Measurements from ENCODE around the gene IFI35. TPM values are rescaled to one million over a fixed set of nuclear protein-coding genes. Genes with fewer than 3 reads are reported as not detected.

Gene IFI35
- total RNA-seq, 1 experiment from 2014 or later, result 42.6 TPM

DNA sequence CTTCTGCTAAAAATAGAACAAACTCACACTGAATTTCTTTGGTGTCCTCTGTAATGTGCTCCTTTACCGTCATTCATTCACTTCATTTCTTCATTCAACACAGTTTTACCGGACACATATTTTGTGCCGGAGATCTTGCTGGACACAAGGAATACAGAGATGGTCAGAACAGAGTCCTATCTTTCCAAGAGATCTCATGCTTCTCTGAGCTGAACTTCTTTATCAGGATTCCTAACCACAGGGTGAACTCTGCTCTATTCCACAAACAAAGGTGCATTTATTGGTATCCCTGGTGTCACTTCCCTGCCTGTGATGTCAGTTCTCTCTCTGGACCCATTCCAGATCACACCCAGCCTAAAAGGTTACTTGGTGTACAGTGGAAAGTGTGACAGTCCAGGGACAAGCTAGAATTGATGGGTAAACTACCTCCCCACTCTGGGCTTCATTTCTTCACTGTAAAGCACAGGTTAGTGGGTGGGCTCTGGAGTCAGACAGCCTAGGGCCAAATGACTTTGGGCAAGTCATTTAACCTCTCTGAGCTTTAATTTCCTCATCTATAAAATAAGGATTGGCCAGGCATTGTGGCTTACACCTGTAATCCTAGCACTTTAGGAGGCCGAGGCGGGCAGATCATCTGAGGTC, 4.2 kb downstream of the IFI35 start:
- Histone ChIP-seq H3K27ac (ENCODE audit: low read length) (no peak overlapping the region), H3K9me3 (ENCODE audit: control insufficient read depth, insufficient read depth, low read depth, low read length) (no peaks in the 10 kb centered on the region), H3K4me1 (ENCODE audit: control insufficient read depth, insufficient read depth, low read length) (peaks cover 10% of the 10 kb centered on the region), H3K27me3 (ENCODE audit: control insufficient read depth, insufficient read depth, low read length) (no peaks in the 10 kb centered on the region), H3K36me3 (ENCODE audit: control insufficient read depth, insufficient read depth, low read length) (no peaks in the 10 kb centered on the region), H3K4me3 (ENCODE audit: low read depth in 2 of 2, low read length in 2 of 2) (no peak overlapping the region)
- in situ Hi-C loops (cut with HindIII; ENCODE audit: low pct_unique_long_range_greater_than_20kb, low sequenced_read_pairs) (no loop called here), intact Hi-C loops (cut with micrococcal nuclease; ENCODE audit: unreplicated experiment) (no loop called here)
- ChIA-PET CTCF (no interaction called here), POLR2A (no interaction called here)
- no peak for DNase-seq (ENCODE audit: low read depth, low spot score)
- 0 out of 2 replicates have a peak, but pooled peaks have one; percentile 17 for ATAC-seq
- no peak for TF ChIP-seq TCF7L2 (IDR thresholded peaks at IDR 0.05; ENCODE audit: low read depth, low read length)
- TF ChIP-seq POLR2AphosphoS5 (IDR thresholded peaks at IDR 0.05; ENCODE audit: low read depth, low read length), result no peak
- TF ChIP-seq, protein P1, sequence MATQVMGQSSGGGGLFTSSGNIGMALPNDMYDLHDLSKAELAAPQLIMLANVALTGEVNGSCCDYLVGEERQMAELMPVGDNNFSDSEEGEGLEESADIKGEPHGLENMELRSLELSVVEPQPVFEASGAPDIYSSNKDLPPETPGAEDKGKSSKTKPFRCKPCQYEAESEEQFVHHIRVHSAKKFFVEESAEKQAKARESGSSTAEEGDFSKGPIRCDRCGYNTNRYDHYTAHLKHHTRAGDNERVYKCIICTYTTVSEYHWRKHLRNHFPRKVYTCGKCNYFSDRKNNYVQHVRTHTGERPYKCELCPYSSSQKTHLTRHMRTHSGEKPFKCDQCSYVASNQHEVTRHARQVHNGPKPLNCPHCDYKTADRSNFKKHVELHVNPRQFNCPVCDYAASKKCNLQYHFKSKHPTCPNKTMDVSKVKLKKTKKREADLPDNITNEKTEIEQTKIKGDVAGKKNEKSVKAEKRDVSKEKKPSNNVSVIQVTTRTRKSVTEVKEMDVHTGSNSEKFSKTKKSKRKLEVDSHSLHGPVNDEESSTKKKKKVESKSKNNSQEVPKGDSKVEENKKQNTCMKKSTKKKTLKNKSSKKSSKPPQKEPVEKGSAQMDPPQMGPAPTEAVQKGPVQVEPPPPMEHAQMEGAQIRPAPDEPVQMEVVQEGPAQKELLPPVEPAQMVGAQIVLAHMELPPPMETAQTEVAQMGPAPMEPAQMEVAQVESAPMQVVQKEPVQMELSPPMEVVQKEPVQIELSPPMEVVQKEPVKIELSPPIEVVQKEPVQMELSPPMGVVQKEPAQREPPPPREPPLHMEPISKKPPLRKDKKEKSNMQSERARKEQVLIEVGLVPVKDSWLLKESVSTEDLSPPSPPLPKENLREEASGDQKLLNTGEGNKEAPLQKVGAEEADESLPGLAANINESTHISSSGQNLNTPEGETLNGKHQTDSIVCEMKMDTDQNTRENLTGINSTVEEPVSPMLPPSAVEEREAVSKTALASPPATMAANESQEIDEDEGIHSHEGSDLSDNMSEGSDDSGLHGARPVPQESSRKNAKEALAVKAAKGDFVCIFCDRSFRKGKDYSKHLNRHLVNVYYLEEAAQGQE (IDR thresholded peaks at IDR 0.05; ENCODE audit: insufficient read depth in 1 of 2, low read depth in 2 of 2, low read length in 1 of 2), result no peak
- TF ChIP-seq, protein P2, sequence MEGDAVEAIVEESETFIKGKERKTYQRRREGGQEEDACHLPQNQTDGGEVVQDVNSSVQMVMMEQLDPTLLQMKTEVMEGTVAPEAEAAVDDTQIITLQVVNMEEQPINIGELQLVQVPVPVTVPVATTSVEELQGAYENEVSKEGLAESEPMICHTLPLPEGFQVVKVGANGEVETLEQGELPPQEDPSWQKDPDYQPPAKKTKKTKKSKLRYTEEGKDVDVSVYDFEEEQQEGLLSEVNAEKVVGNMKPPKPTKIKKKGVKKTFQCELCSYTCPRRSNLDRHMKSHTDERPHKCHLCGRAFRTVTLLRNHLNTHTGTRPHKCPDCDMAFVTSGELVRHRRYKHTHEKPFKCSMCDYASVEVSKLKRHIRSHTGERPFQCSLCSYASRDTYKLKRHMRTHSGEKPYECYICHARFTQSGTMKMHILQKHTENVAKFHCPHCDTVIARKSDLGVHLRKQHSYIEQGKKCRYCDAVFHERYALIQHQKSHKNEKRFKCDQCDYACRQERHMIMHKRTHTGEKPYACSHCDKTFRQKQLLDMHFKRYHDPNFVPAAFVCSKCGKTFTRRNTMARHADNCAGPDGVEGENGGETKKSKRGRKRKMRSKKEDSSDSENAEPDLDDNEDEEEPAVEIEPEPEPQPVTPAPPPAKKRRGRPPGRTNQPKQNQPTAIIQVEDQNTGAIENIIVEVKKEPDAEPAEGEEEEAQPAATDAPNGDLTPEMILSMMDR (IDR thresholded peaks at IDR 0.05), result no peak
- TF ChIP-seq SIN3A (IDR thresholded peaks at IDR 0.05; ENCODE audit: borderline replicate concordance, insufficient read depth, low read depth, low read length), result no peak
- no TSS peak for BruUV-seq (replicated peaks)

DNA sequence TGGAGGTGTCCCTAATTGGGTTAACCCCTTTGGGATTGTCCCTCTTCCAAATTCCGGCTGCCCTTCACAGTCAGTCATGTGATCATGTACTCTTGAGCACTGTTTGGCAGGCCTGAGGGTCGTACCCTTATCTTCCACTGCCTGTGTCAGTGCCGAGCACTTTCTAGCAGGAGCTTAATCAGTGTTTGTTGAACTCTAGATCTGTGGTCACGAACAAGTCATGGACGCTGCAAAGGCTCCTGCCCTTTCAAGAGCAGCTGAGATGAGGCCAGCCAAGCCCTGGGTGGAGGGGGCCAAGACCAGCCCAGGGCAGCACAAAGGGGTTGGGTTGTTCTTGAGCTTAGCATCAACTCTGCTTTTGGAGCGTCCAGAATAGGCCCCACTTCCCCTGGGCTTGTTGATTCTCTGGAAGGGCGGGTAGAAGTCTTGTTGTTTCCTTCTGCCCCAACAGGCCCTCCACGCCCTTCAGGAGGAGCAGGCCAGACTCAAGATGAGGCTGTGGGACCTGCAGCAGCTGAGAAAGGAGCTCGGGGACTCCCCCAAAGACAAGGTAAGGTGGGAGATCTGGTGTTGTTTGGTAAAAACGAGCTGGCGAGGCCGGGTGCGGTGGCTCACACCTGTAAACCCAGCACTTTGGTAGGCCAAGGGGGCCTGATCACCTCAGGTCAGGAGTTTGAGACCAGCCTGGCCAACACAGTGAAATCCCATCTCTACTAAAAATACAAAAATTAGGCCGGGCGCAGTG, 5.3 kb downstream of the IFI35 start:
- intact Hi-C loops (cut with micrococcal nuclease; ENCODE audit: unreplicated experiment), result no loop called here
- Histone ChIP-seq H3K4me1 (ENCODE audit: control insufficient read depth, insufficient read depth, low read length) (peaks cover 10% of the 10 kb centered on the region), H3K27me3 (ENCODE audit: control insufficient read depth, insufficient read depth, low read length) (no peaks in the 10 kb centered on the region), H3K27ac (ENCODE audit: low read length) (no peak overlapping the region), H3K9me3 (ENCODE audit: control insufficient read depth, insufficient read depth, low read depth, low read length) (no peaks in the 10 kb centered on the region), H3K36me3 (ENCODE audit: control insufficient read depth, insufficient read depth, low read length) (no peaks in the 10 kb centered on the region), H3K4me3 (ENCODE audit: low read depth in 2 of 2, low read length in 2 of 2) (no peak overlapping the region)
- ATAC-seq, result no peak
- TF ChIP-seq, protein P1 (IDR thresholded peaks at IDR 0.05; ENCODE audit: insufficient read depth in 1 of 2, low read depth in 2 of 2, low read length in 1 of 2), result no peak
- TF ChIP-seq POLR2AphosphoS5 (IDR thresholded peaks at IDR 0.05; ENCODE audit: low read depth, low read length) (no peak), TCF7L2 (IDR thresholded peaks at IDR 0.05; ENCODE audit: low read depth, low read length) (no peak), SIN3A (IDR thresholded peaks at IDR 0.05; ENCODE audit: borderline replicate concordance, insufficient read depth, low read depth, low read length) (no peak)
- TF ChIP-seq, protein P2 (IDR thresholded peaks at IDR 0.05), result no peak
- no peak for DNase-seq (ENCODE audit: low read depth, low spot score)
- BruUV-seq (replicated peaks), result no TSS peak
- ChIA-PET POLR2A (no interaction called here), CTCF (interaction anchor here (0.6 kb wide), 1 partner anchor 10 kb away, joined by 11 read pairs; the partner anchor contains the start of gene VAT1)
- in situ Hi-C loops (cut with HindIII; ENCODE audit: low pct_unique_long_range_greater_than_20kb, low sequenced_read_pairs), result no loop called here

Data from Panc1 (cell line).